Thoracic aorta (tissue), 2 donors: ENCODE results near the gene ASB18. TPM values are rescaled to one million over a fixed set of nuclear protein-coding genes. Genes with fewer than 3 reads are reported as not detected.

Source experiments
- ATAC-seq: fragments of 150-250 bp; one replicate; pipeline ENCODE4 v1.8.0; 2017; ENCODE audit warnings: low read depth; ENCODE audit not compliant: insufficient number of reproducible peaks, low FRiP score
- DNase-seq: peaks from one replicate; pipeline ENCODE4 v3.0.0-alpha.2; 2020; ENCODE audit warnings: low spot score
- H3K27ac ChIP-seq, 2 donors: fragments of 200-600 bp; sonication (generic); 1 replicate in 1 of 2; 2 replicates in 1 of 2; pipeline ENCODE4 v1.5.1; 2016; ENCODE audit warnings: mild to moderate bottlenecking in 2 of 2, moderate library complexity in 2 of 2
- H3K27me3 ChIP-seq: fragments of 200-600 bp; sonication (generic); replicated peaks from 2 replicates; pipeline ENCODE4 v1.6.0; 2016; ENCODE audit warnings: mild to moderate bottlenecking; ENCODE audit not compliant: insufficient read depth
- H3K36me3 ChIP-seq: fragments of 200-600 bp; sonication (generic); one replicate; pipeline ENCODE4 v1.5.1; 2016
- H3K4me1 ChIP-seq, 2 donors: fragments of 200-600 bp; sonication (generic); 1 replicate in 1 of 2; 2 replicates in 1 of 2; pipeline versions ENCODE4 v1.5.1 to v1.6.0; 2016; ENCODE audit warnings: low read depth in 2 of 2, mild to moderate bottlenecking in 1 of 2; ENCODE audit not compliant: control insufficient read depth in 1 of 2
- H3K4me3 ChIP-seq: fragments of 200-600 bp; sonication (generic); 2 replicates; pipeline ENCODE4 v1.5.1; 2016; ENCODE audit warnings: mild to moderate bottlenecking
- H3K9me3 ChIP-seq: fragments of 200-600 bp; sonication (generic); 2 replicates; pipeline ENCODE4 v1.5.1; 2016
- CTCF ChIP-seq: fragments of 200-600 bp; sonication (generic); IDR thresholded peaks from one replicate; pipeline ENCODE4 v1.5.1; 2019; ENCODE audit warnings: antibody characterized with exemption
- total RNA-seq, 2 donors: library from RNA; depleted of rRNA; stranded (reverse); fragments of >200 nt; gene quantifications; one replicate each; pipeline versions ENCODE4 v1.1.0 to v1.2.3, GENCODE V29; 2016

Gene ASB18
- total RNA-seq, 2 donors from 2014 or later: not detected

GRCh38 chr2:236210536-236210935 lies 53.7 kb downstream of the ASB18 start:
- ATAC-seq (no peak), DNase-seq (no peak)
- no peak for TF ChIP-seq CTCF
- Histone ChIP-seq H3K4me3 (no peak overlapping the region), H3K36me3 (no peaks in the 10 kb centered on the region), H3K27me3 (no peaks in the 10 kb centered on the region), H3K4me1 (no peaks in the 10 kb centered on the region), H3K27ac (no peak overlapping the region), H3K9me3 (peaks cover 6% of the 10 kb centered on the region)

GRCh38 chr2:236209996-236210395 lies 54.2 kb downstream of the ASB18 start:
- H3K36me3 ChIP-seq: no peaks in the 10 kb centered on the region
- ATAC-seq: no peak
- no peak overlapping the region for H3K4me3 ChIP-seq
- peaks cover 9% of the 10 kb centered on the region for H3K9me3 ChIP-seq
- no peak for TF ChIP-seq CTCF
- H3K27me3 ChIP-seq: no peaks in the 10 kb centered on the region
- no peak for DNase-seq
- H3K4me1 ChIP-seq: no peaks in the 10 kb centered on the region
- no peak overlapping the region for H3K27ac ChIP-seq

GRCh38 chr2:236209535-236209934 lies 54.7 kb downstream of the ASB18 start:
- Histone ChIP-seq H3K27me3 (no peaks in the 10 kb centered on the region), H3K36me3 (no peaks in the 10 kb centered on the region), H3K4me1 (no peaks in the 10 kb centered on the region), H3K9me3 (peaks cover 9% of the 10 kb centered on the region), H3K4me3 (no peak overlapping the region), H3K27ac (no peak overlapping the region)
- ATAC-seq (no peak), DNase-seq (no peak)
- no peak for TF ChIP-seq CTCF

- no peaks in the 10 kb centered on the region for H3K4me1 ChIP-seq
- TF ChIP-seq CTCF: no peak
- peaks cover 9% of the 10 kb centered on the region for H3K9me3 ChIP-seq
- DNase-seq (no peak), ATAC-seq (no peak)
- no peaks in the 10 kb centered on the region for H3K36me3 ChIP-seq
- no peaks in the 10 kb centered on the region for H3K27me3 ChIP-seq
- no peak overlapping the region for H3K4me3 ChIP-seq
- no peak overlapping the region for H3K27ac ChIP-seq
Observed at GRCh38 chr2:236208019-236208926, 55.9 kb downstream of the ASB18 start.

GRCh38 chr2:236207472-236207871 lies 56.7 kb downstream of the ASB18 start:
- Histone ChIP-seq H3K36me3 (no peaks in the 10 kb centered on the region), H3K27ac (no peak overlapping the region), H3K27me3 (no peaks in the 10 kb centered on the region), H3K9me3 (peaks cover 9% of the 10 kb centered on the region), H3K4me3 (no peak overlapping the region), H3K4me1 (no peaks in the 10 kb centered on the region)
- DNase-seq: no peak
- no peak for TF ChIP-seq CTCF
- no peak for ATAC-seq
